K562 (cell line): ENCODE data around the gene REX1BD. TPM values are rescaled to one million over a fixed set of nuclear protein-coding genes. Genes with fewer than 3 reads are reported as not detected.

Experiments
- ATAC-seq: fragments of 200-7000 bp; cut with Tn5 transposase; 3 replicates; pipeline ENCODE4 v1.9.1; 2020; ENCODE audit warnings: moderate library complexity
- BruUV-seq: library from RNA; stranded (reverse); fragments of 400-500 nt; replicated peaks from 2 replicates; lab custom pipeline; 2021; lab: Mats Ljungman, UMichigan
- CTCF ChIA-PET: fragments of 300-600 bp; formaldehyde crosslinking; extraction: SDS; loops from one replicate; lab custom pipeline; 2021; ENCODE audit warnings: low intra/inter-chr PET ratio; lab: Yijun Ruan, JAX
- POLR2A ChIA-PET: fragments of 300-600, 350-650 bp; sonication (Branson Sonifier 250); formaldehyde crosslinking; extraction: SDS; loops from one replicate; lab custom pipeline; 2021; ENCODE audit warnings: antibody characterized with exemption, inconsistent platforms; lab: Yijun Ruan, JAX
- DNase-seq, 4 experiments: peaks; one replicate each; pipeline versions ENCODE4 v3.0.0 to v3.0.0-alpha.2; 2011 to 2018; ENCODE audit warnings: low spot score in 3 of 4, mixed read lengths in 3 of 4; ENCODE audit errors: extremely low read depth in 1 of 4
- FAIRE-seq: peaks from 2 replicates; lab custom pipeline; 2011; peaks lifted over from hg19 to GRCh38; lab: Jason Lieb, UNC
- H2AFZ ChIP-seq: 2 replicates; pipeline ENCODE4 v1.6.0; 2011; ENCODE audit warnings: low read depth, low read length, control low read depth, inconsistent platforms
- H3K27ac ChIP-seq: fragments of 200-600 bp; 3 replicates; pipeline ENCODE4 v1.8.0; 2011; ENCODE audit warnings: low read depth, mild to moderate bottlenecking, control low read depth, inconsistent platforms, low read length, moderate library complexity, mixed read lengths; ENCODE audit errors: extremely low read depth
- H3K27me3 ChIP-seq, 2 experiments: fragments of 300-600 bp in 1 of 2; 2 replicates in 1 of 2; 3 replicates in 1 of 2; pipeline versions ENCODE4 v1.6.0 to v1.8.0; 2011; ENCODE audit warnings: inconsistent platforms in 2 of 2, low read length in 2 of 2, mild to moderate bottlenecking in 1 of 2, mixed read lengths in 1 of 2, moderate library complexity in 1 of 2; ENCODE audit not compliant: control insufficient read depth in 2 of 2, insufficient read depth in 2 of 2
- H3K36me3 ChIP-seq: fragments of 300-600 bp; 3 replicates; pipeline ENCODE4 v1.8.0; 2011; ENCODE audit warnings: mild to moderate bottlenecking, low read length, inconsistent platforms; ENCODE audit not compliant: control insufficient read depth, insufficient read depth
- H3K4me1 ChIP-seq, 2 experiments: fragments of 200-600 bp in 1 of 2; replicated peaks in 1 of 2; 2 replicates in 1 of 2; 3 replicates in 1 of 2; pipeline versions ENCODE4 v1.5.1 to v1.8.0; 2011; ENCODE audit warnings: inconsistent platforms in 2 of 2, low read length in 2 of 2, mild to moderate bottlenecking in 1 of 2, mixed read lengths in 1 of 2, moderate library complexity in 1 of 2; ENCODE audit not compliant: control insufficient read depth in 2 of 2, insufficient read depth in 2 of 2
- H3K4me2 ChIP-seq: 2 replicates; pipeline ENCODE4 v1.6.1; 2011; ENCODE audit warnings: low read length, control low read depth, inconsistent platforms, mixed read lengths; ENCODE audit not compliant: insufficient read depth
- H3K4me3 ChIP-seq: fragments of 200-600 bp; sonication (generic), shearing (Covaris generic); 2 replicates; pipeline ENCODE4 v1.5.1; 2016; ENCODE audit warnings: control low read depth, inconsistent platforms
- H3K79me2 ChIP-seq: fragments of 200-600 bp; 3 replicates; pipeline ENCODE4 v1.8.0; 2011; ENCODE audit warnings: low read length, inconsistent platforms; ENCODE audit not compliant: control insufficient read depth, insufficient read depth
- H3K9ac ChIP-seq, 2 experiments: 2 replicates each; pipeline versions ENCODE4 v1.6.0 to v1.6.1; 2011; ENCODE audit warnings: low read depth in 2 of 2, low read length in 2 of 2, control low read depth in 1 of 2, inconsistent platforms in 1 of 2, mild to moderate bottlenecking in 1 of 2, mixed read lengths in 1 of 2; ENCODE audit not compliant: insufficient read depth in 1 of 2
- H3K9me1 ChIP-seq: one replicate; pipeline ENCODE4 v1.6.0; 2011; ENCODE audit warnings: inconsistent platforms, mild to moderate bottlenecking, low read length, moderate library complexity; ENCODE audit not compliant: control insufficient read depth, insufficient read depth
- H3K9me3 ChIP-seq: replicated peaks from 2 replicates; pipeline ENCODE4 v1.5.1; 2011; ENCODE audit warnings: low read depth, low read length, inconsistent platforms; ENCODE audit not compliant: control insufficient read depth, insufficient read depth
- H4K20me1 ChIP-seq: replicated peaks from 2 replicates; pipeline ENCODE4 v1.6.1; 2011; ENCODE audit warnings: low read length, inconsistent platforms, mixed read lengths; ENCODE audit not compliant: control insufficient read depth, insufficient read depth
- BACH1 ChIP-seq: fragments of 200-800 bp; sonication (Bioruptor generic); IDR thresholded peaks from 2 replicates; pipeline ENCODE4 v1.6.1; 2016; ENCODE audit warnings: missing genetic modification characterization, missing compliant biosample characterization
- ESRRA ChIP-seq: fragments of 450-650 bp; IDR thresholded peaks from 2 replicates; pipeline ENCODE4 v1.6.1; 2014; ENCODE audit warnings: low read depth, mild to moderate bottlenecking, moderate library complexity, borderline replicate concordance
- ETV5 ChIP-seq: sonication (generic); formaldehyde crosslinking; IDR thresholded peaks from 2 replicates; pipeline ENCODE4 v1.4.0; 2020; ENCODE audit warnings: low read depth, mild to moderate bottlenecking, missing genetic modification reagents
- KAT2B ChIP-seq: IDR thresholded peaks from one replicate; pipeline ENCODE4 v1.6.1; 2012; ENCODE audit warnings: low read depth, mild to moderate bottlenecking, control low read depth, inconsistent platforms, low read length, moderate library complexity
- KDM5B ChIP-seq: fragments of 200-600 bp; sonication (generic); IDR thresholded peaks from 2 replicates; pipeline ENCODE4 v1.6.1; 2012; ENCODE audit warnings: low read depth, mild to moderate bottlenecking, moderate library complexity, low read length, control low read depth, inconsistent platforms; ENCODE audit not compliant: insufficient replicate concordance
- PHF20 ChIP-seq: fragments of 450-650 bp; IDR thresholded peaks from 2 replicates; pipeline ENCODE4 v1.6.1; 2018; ENCODE audit not compliant: partially characterized antibody
- POLR2G ChIP-seq: fragments of 200-400 bp; formaldehyde crosslinking; IDR thresholded peaks from 2 replicates; pipeline ENCODE4 v1.6.1; 2017; ENCODE audit warnings: low read depth, mild to moderate bottlenecking, antibody characterized with exemption, low read length, moderate library complexity
- SMARCB1 ChIP-seq: IDR thresholded peaks from 2 replicates; pipeline ENCODE4 v1.6.1; 2011; ENCODE audit warnings: improper control_type of control experiment, low read depth; ENCODE audit not compliant: insufficient read length
- SP2 ChIP-seq: IDR thresholded peaks from 2 replicates; pipeline ENCODE4 v1.6.1; 2011; ENCODE audit warnings: mild to moderate bottlenecking, low read depth, low read length, moderate library complexity; ENCODE audit not compliant: poor library complexity, severe bottlenecking; ENCODE audit errors: extremely low read depth
- SPI1 ChIP-seq: IDR thresholded peaks from 2 replicates; pipeline ENCODE4 v1.6.1; 2011; ENCODE audit warnings: low read depth, low read length, control low read depth, borderline replicate concordance
- ZNF224 ChIP-seq: sonication (generic); formaldehyde crosslinking; IDR thresholded peaks from 2 replicates; pipeline ENCODE4 v1.8.0; 2022; ENCODE audit warnings: mild to moderate bottlenecking, missing genetic modification reagents
- WGBS: fragments of 100-300 bp; shearing (Covaris generic); methylation state at CpG from one replicate; pipeline ENCODE4 v1.1.6; 2016; ENCODE audit warnings: low coverage, mixed read lengths; ENCODE audit not compliant: insufficient coverage; ENCODE audit errors: missing lambda C conversion rate; 5-methylcytosine and 5-hydroxymethylcytosine counted together
- in situ Hi-C: fragments of 300-500 bp; cut with MboI; formaldehyde crosslinking; loops from 4 replicates; pipeline ENCODE4 v1.15.0; 2018; ENCODE audit warnings: inconsistent platforms, mixed read lengths
- intact Hi-C: fragments of 100-400 bp; cut with micrococcal nuclease; formaldehyde crosslinking; loops from 2 replicates; pipeline ENCODE4 v1.14.2; 2022
- polyA plus RNA-seq, 8 experiments: library from polyadenylated mRNA; depleted of rRNA in 4 of 8; stranded (reverse) in 5 of 8; unstranded in 3 of 8; fragments of >200 nt; fragmentation: Nextera tagmentation in 2 of 8; fragmentation: Illumina TruSeq in 1 of 8; extraction: Ambion mirVana in 2 of 8; extraction: Trizol in 1 of 8; gene quantifications; 2 replicates each; pipeline versions ENCODE4 v1.2.1 to v1.2.3, GENCODE V29; 2011 to 2014; ENCODE audit warnings: inconsistent platforms in 1 of 8, missing spikeins in 1 of 8
- total RNA-seq, 7 experiments: library from RNA; depleted of rRNA in 6 of 7; stranded (reverse); fragments of >200 nt in 6 of 7; fragmentation: Illumina TruSeq in 2 of 7; extraction: Trizol in 2 of 7; gene quantifications; 2 replicates each; pipeline versions ENCODE4 v1.2.1 to v1.2.3, GENCODE V29; 2011 to 2021; ENCODE audit warnings: low replicate concordance in 1 of 7
- TF ChIP-seq, protein P1 (sequence below): fragments of 250-450 bp; sonication (Bioruptor Pico); IDR thresholded peaks from 2 replicates; pipeline ENCODE4 v1.8.0; 2021; ENCODE audit warnings: borderline replicate concordance, mild to moderate bottlenecking, moderate library complexity; ENCODE audit not compliant: poor library complexity, severe bottlenecking
- TF ChIP-seq, protein P2 (sequence below), 2 experiments: fragments of 250-450 bp in 1 of 2; fragments of 450-650 bp in 1 of 2; sonication (Bioruptor Pico) in 1 of 2; IDR thresholded peaks; 2 replicates each; pipeline versions ENCODE4 v1.6.1 to v1.8.0; 2016 to 2021; ENCODE audit warnings: mild to moderate bottlenecking in 2 of 2, moderate library complexity in 2 of 2, missing compliant biosample characterization in 1 of 2, missing genetic modification characterization in 1 of 2
- TF ChIP-seq, protein P3 (sequence below), 2 experiments: IDR thresholded peaks; 2 replicates each; pipeline ENCODE4 v1.6.1; 2011; ENCODE audit warnings: borderline replicate concordance in 1 of 2, control low read depth in 1 of 2, low read depth in 1 of 2, low read length in 1 of 2, mild to moderate bottlenecking in 1 of 2, mixed read lengths in 1 of 2, moderate library complexity in 1 of 2; ENCODE audit not compliant: insufficient read depth in 1 of 2, insufficient read length in 1 of 2, poor library complexity in 1 of 2, severe bottlenecking in 1 of 2; ENCODE audit errors: extremely low read depth in 1 of 2
- TF ChIP-seq, protein P4 (sequence below): fragments of 250-450 bp; sonication (Bioruptor Pico); IDR thresholded peaks from 2 replicates; pipeline ENCODE4 v1.4.0; 2020; ENCODE audit warnings: mild to moderate bottlenecking, moderate library complexity, borderline replicate concordance

Gene REX1BD
- total and polyA plus RNA-seq, 9 of the 15 experiments (the other 6 are each of a cell fraction or from before 2014, with no cell fraction given) = 1.9 to 136 (median 13.8) TPM

DNA sequence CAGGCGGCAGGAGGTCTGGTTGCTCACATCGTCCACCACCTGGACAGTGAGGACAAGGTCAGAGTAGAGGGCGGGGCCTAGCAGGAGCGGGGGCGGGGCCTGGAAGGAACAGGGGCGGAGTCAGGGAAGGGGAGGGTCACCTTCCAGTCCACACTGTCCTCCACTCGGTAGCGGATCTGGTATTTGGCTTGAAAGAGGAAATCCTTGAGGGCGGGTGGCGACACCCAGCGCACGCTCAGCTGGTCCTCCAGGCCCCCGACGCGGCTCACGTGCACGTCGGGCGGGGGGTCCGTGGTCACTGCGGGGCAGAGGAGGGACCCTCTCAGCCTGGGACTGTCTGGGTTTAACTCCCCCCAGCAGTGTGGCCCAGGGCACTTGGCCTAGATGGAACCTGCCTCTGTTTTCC lies 8.2 kb downstream of the REX1BD start:
- Histone ChIP-seq H3K27me3 (no peaks in the 10 kb centered on the region), H3K9me1 (no peaks in the 10 kb centered on the region), H2AFZ (peak overlapping the region; percentile 99), H3K9me3 (no peaks in the 10 kb centered on the region), H3K79me2 (no peaks in the 10 kb centered on the region), H4K20me1 (no peaks in the 10 kb centered on the region), H3K4me3 (0 out of 2 replicates have a peak overlapping the region, but pooled peaks have one; percentile 16), H3K4me2 (peak overlapping the region; percentile 77), H3K9ac (peak overlapping the region; percentile 49 to 89), H3K36me3 (no peaks in the 10 kb centered on the region; the same call in 2 of the 3 replicates), H3K27ac (peak overlapping the region; percentile 59; the same call in 2 of the 3 replicates), H3K4me1 (peaks cover 21 to 69% of the 10 kb centered on the region in 2 experiments)
- CTCF ChIA-PET = no interaction called here
- intact Hi-C loops = loop anchor here (10.0 kb wide), 1 partner anchor 248 kb away; no protein-coding TSS in a partner anchor
- no TSS peak for BruUV-seq
- peak; percentile 92 to 95 (median 94) for DNase-seq
- in situ Hi-C loops = no loop called here
- 2% methylated on average over 19 of the region's 21 CpGs for WGBS
- ATAC-seq = peak; percentile 92
- POLR2A ChIA-PET = interaction anchor here (0.8 kb wide), 1 partner anchor 9 kb away, joined by 3 read pairs; no protein-coding TSS in a partner anchor
- FAIRE-seq = peak; percentile 99
- TF ChIP-seq, protein P1, sequence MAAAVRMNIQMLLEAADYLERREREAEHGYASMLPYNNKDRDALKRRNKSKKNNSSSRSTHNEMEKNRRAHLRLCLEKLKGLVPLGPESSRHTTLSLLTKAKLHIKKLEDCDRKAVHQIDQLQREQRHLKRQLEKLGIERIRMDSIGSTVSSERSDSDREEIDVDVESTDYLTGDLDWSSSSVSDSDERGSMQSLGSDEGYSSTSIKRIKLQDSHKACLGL (CRISPR knock-in tag) = no peak
- TF ChIP-seq, protein P2, sequence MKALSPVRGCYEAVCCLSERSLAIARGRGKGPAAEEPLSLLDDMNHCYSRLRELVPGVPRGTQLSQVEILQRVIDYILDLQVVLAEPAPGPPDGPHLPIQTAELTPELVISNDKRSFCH (CRISPR knock-in tag; IDR thresholded peaks at IDR 0.05) = no peak
- TF ChIP-seq, protein P2 (tag; IDR thresholded peaks at IDR 0.05) = no peak
- TF ChIP-seq BACH1 (tag) (no peak), PHF20 (peak; percentile 42), KAT2B (no peak), SP2 (peak; percentile 18), SPI1 (peak; percentile 82), ZNF224 (CRISPR knock-in tag) (no peak), ETV5 (CRISPR knock-in tag) (no peak), KDM5B (peak; percentile 58), POLR2G (peak; percentile 83), SMARCB1 (no peak), ESRRA (peak; percentile 87)
- TF ChIP-seq, protein P3, sequence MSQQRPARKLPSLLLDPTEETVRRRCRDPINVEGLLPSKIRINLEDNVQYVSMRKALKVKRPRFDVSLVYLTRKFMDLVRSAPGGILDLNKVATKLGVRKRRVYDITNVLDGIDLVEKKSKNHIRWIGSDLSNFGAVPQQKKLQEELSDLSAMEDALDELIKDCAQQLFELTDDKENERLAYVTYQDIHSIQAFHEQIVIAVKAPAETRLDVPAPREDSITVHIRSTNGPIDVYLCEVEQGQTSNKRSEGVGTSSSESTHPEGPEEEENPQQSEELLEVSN (IDR thresholded peaks at IDR 0.05; ENCODE audit: borderline replicate concordance in 1 of 2, extremely low read depth in 1 of 2, insufficient read depth in 1 of 2, insufficient read length in 1 of 2, low read depth in 1 of 2, low read length in 1 of 2, poor library complexity in 1 of 2, severe bottlenecking in 1 of 2) = peak; percentile 43 to 69
- TF ChIP-seq, protein P4, sequence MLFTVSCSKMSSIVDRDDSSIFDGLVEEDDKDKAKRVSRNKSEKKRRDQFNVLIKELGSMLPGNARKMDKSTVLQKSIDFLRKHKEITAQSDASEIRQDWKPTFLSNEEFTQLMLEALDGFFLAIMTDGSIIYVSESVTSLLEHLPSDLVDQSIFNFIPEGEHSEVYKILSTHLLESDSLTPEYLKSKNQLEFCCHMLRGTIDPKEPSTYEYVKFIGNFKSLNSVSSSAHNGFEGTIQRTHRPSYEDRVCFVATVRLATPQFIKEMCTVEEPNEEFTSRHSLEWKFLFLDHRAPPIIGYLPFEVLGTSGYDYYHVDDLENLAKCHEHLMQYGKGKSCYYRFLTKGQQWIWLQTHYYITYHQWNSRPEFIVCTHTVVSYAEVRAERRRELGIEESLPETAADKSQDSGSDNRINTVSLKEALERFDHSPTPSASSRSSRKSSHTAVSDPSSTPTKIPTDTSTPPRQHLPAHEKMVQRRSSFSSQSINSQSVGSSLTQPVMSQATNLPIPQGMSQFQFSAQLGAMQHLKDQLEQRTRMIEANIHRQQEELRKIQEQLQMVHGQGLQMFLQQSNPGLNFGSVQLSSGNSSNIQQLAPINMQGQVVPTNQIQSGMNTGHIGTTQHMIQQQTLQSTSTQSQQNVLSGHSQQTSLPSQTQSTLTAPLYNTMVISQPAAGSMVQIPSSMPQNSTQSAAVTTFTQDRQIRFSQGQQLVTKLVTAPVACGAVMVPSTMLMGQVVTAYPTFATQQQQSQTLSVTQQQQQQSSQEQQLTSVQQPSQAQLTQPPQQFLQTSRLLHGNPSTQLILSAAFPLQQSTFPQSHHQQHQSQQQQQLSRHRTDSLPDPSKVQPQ (CRISPR knock-in tag) = no peak
